ENCODE measurements around the gene CASP8AP2.

DNA sequence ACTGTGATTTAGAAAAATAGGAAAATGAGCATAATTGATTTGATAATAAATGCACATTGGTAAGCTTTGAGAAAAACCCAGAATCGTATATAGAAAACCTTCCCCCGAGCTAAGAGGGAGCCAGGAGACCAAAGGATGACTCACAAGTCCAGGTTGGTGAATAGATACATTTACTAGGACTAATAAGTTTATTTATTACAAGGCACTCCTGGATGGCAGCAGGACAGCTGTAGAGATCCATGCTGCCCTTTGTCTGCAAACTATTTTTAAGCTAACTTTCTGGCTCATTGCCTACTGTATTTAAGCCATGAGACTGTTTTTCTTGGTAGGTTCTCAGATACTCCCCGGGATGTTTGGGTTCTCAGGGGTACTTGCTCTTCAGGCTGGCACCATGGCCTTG, 13.4 kb downstream of the CASP8AP2 start:
- TF ChIP-seq, protein P1, sequence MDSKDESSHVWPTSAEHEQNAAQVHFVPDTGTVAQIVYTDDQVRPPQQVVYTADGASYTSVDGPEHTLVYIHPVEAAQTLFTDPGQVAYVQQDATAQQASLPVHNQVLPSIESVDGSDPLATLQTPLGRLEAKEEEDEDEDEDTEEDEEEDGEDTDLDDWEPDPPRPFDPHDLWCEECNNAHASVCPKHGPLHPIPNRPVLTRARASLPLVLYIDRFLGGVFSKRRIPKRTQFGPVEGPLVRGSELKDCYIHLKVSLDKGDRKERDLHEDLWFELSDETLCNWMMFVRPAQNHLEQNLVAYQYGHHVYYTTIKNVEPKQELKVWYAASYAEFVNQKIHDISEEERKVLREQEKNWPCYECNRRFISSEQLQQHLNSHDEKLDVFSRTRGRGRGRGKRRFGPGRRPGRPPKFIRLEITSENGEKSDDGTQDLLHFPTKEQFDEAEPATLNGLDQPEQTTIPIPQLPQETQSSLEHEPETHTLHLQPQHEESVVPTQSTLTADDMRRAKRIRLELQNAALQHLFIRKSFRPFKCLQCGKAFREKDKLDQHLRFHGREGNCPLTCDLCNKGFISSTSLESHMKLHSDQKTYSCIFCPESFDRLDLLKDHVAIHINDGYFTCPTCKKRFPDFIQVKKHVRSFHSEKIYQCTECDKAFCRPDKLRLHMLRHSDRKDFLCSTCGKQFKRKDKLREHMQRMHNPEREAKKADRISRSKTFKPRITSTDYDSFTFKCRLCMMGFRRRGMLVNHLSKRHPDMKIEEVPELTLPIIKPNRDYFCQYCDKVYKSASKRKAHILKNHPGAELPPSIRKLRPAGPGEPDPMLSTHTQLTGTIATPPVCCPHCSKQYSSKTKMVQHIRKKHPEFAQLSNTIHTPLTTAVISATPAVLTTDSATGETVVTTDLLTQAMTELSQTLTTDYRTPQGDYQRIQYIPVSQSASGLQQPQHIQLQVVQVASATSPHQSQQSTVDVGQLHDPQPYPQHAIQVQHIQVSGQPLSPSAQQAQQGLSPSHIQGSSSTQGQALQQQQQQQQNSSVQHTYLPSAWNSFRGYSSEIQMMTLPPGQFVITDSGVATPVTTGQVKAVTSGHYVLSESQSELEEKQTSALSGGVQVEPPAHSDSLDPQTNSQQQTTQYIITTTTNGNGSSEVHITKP (IDR thresholded peaks at IDR 0.05; ENCODE audit: partially characterized antibody): no peak
- TF ChIP-seq, protein P2, sequence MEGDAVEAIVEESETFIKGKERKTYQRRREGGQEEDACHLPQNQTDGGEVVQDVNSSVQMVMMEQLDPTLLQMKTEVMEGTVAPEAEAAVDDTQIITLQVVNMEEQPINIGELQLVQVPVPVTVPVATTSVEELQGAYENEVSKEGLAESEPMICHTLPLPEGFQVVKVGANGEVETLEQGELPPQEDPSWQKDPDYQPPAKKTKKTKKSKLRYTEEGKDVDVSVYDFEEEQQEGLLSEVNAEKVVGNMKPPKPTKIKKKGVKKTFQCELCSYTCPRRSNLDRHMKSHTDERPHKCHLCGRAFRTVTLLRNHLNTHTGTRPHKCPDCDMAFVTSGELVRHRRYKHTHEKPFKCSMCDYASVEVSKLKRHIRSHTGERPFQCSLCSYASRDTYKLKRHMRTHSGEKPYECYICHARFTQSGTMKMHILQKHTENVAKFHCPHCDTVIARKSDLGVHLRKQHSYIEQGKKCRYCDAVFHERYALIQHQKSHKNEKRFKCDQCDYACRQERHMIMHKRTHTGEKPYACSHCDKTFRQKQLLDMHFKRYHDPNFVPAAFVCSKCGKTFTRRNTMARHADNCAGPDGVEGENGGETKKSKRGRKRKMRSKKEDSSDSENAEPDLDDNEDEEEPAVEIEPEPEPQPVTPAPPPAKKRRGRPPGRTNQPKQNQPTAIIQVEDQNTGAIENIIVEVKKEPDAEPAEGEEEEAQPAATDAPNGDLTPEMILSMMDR (IDR thresholded peaks at IDR 0.05 in 2 of 3, conservative IDR thresholded peaks at IDR 0.05 in 1 of 3; ENCODE audit: insufficient read depth in 2 of 3, low read depth in 1 of 3, low read length in 3 of 3): no peak
- TF ChIP-seq, protein P3, sequence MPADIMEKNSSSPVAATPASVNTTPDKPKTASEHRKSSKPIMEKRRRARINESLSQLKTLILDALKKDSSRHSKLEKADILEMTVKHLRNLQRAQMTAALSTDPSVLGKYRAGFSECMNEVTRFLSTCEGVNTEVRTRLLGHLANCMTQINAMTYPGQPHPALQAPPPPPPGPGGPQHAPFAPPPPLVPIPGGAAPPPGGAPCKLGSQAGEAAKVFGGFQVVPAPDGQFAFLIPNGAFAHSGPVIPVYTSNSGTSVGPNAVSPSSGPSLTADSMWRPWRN (IDR thresholded peaks at IDR 0.05; ENCODE audit: low read depth): no peak

All from K562 (cell line).